ENCODE measurements around the gene CCDC187.

DNA sequence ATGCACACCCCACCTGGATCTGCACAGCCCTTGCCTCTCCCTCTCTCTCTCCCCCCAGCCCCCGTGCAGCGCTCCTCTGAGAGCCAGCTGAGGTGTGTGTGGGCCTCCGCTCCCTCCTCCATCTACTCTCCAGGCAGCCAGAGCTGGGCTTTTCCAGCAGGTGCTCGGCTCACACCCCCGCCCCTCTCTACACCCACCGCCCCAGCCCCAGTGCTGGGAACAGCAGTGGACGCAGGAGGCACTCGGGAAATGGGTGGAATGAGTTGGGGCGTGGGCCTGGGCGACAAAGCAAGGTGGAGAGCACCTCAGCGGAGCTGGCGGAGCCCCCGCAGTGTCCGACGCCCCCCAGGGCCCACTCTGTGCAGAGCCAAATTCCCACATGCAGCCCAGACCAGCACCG is 85.6 kb downstream of the CCDC187 start:
- TF ChIP-seq CTCF (IDR thresholded peaks at IDR 0.05) (no peak), ZNF263 (CRISPR knock-in tag; IDR thresholded peaks at IDR 0.05; ENCODE audit: low read depth) (no peak), USF2 (CRISPR knock-in tag; IDR thresholded peaks at IDR 0.05) (no peak), AFF4 (CRISPR knock-in tag; IDR thresholded peaks at IDR 0.05; ENCODE audit: borderline replicate concordance) (no peak), ZNF121 (CRISPR knock-in tag; IDR thresholded peaks at IDR 0.05) (no peak), JUN (CRISPR knock-in tag; IDR thresholded peaks at IDR 0.05) (no peak), MAX (CRISPR knock-in tag; IDR thresholded peaks at IDR 0.05) (no peak), SMAD3 (CRISPR knock-in tag; IDR thresholded peaks at IDR 0.05; ENCODE audit: borderline replicate concordance) (no peak), ZNF512 (CRISPR knock-in tag; IDR thresholded peaks at IDR 0.05; ENCODE audit: borderline replicate concordance) (no peak), TEAD4 (CRISPR knock-in tag; IDR thresholded peaks at IDR 0.05) (no peak)
- TF ChIP-seq, protein P1, sequence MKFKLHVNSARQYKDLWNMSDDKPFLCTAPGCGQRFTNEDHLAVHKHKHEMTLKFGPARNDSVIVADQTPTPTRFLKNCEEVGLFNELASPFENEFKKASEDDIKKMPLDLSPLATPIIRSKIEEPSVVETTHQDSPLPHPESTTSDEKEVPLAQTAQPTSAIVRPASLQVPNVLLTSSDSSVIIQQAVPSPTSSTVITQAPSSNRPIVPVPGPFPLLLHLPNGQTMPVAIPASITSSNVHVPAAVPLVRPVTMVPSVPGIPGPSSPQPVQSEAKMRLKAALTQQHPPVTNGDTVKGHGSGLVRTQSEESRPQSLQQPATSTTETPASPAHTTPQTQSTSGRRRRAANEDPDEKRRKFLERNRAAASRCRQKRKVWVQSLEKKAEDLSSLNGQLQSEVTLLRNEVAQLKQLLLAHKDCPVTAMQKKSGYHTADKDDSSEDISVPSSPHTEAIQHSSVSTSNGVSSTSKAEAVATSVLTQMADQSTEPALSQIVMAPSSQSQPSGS (CRISPR knock-in tag; IDR thresholded peaks at IDR 0.05; ENCODE audit: borderline replicate concordance, low read depth), result no peak
- TF ChIP-seq, protein P2, sequence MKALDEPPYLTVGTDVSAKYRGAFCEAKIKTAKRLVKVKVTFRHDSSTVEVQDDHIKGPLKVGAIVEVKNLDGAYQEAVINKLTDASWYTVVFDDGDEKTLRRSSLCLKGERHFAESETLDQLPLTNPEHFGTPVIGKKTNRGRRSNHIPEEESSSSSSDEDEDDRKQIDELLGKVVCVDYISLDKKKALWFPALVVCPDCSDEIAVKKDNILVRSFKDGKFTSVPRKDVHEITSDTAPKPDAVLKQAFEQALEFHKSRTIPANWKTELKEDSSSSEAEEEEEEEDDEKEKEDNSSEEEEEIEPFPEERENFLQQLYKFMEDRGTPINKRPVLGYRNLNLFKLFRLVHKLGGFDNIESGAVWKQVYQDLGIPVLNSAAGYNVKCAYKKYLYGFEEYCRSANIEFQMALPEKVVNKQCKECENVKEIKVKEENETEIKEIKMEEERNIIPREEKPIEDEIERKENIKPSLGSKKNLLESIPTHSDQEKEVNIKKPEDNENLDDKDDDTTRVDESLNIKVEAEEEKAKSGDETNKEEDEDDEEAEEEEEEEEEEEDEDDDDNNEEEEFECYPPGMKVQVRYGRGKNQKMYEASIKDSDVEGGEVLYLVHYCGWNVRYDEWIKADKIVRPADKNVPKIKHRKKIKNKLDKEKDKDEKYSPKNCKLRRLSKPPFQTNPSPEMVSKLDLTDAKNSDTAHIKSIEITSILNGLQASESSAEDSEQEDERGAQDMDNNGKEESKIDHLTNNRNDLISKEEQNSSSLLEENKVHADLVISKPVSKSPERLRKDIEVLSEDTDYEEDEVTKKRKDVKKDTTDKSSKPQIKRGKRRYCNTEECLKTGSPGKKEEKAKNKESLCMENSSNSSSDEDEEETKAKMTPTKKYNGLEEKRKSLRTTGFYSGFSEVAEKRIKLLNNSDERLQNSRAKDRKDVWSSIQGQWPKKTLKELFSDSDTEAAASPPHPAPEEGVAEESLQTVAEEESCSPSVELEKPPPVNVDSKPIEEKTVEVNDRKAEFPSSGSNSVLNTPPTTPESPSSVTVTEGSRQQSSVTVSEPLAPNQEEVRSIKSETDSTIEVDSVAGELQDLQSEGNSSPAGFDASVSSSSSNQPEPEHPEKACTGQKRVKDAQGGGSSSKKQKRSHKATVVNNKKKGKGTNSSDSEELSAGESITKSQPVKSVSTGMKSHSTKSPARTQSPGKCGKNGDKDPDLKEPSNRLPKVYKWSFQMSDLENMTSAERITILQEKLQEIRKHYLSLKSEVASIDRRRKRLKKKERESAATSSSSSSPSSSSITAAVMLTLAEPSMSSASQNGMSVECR (CRISPR knock-in tag; IDR thresholded peaks at IDR 0.05; ENCODE audit: borderline replicate concordance), result no peak
- TF ChIP-seq, protein P3, sequence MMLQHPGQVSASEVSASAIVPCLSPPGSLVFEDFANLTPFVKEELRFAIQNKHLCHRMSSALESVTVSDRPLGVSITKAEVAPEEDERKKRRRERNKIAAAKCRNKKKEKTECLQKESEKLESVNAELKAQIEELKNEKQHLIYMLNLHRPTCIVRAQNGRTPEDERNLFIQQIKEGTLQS (CRISPR knock-in tag; conservative IDR thresholded peaks at IDR 0.05), result no peak
